ENCODE data around the gene SLC25A44. TPM values are rescaled to one million over a fixed set of nuclear protein-coding genes. Genes with fewer than 3 reads are reported as not detected.

The SLC25A44 gene
- total RNA-seq, 1 experiment from 2014 or later: 25.8 TPM

Other genes starting within 250 kb of the SLC25A44 start
- 47.3 and 51.6 TPM in 2 replicates for gene ARHGEF2, start 215.6 kb upstream of the SLC25A44 start, total RNA-seq (2014; rRNA removed; shearing (Covaris generic))
- 1,065 and 1,666 TPM in 2 replicates for gene SSR2, start 173.2 kb upstream of the SLC25A44 start, total RNA-seq (2014; rRNA removed; shearing (Covaris generic))
- 18.8 and 26.5 TPM in 2 replicates for gene UBQLN4, start 140.3 kb upstream of the SLC25A44 start, total RNA-seq (2014; rRNA removed; shearing (Covaris generic))
- gene LAMTOR2, start 139.3 kb upstream of the SLC25A44 start, total RNA-seq (2014; rRNA removed; shearing (Covaris generic)): 41.7 and 60.2 TPM in 2 replicates
- gene RAB25, start 132.9 kb upstream of the SLC25A44 start, total RNA-seq (2014; rRNA removed; shearing (Covaris generic)): not detected in 2 replicates
- 2.5 and 3.2 TPM in 2 replicates for gene MEX3A, start 111.6 kb upstream of the SLC25A44 start, total RNA-seq (2014; rRNA removed; shearing (Covaris generic))
- gene LMNA, start 79.4 kb upstream of the SLC25A44 start, total RNA-seq (2014; rRNA removed; shearing (Covaris generic)): 396 and 698 TPM in 2 replicates
- 0.37 and 1.3 TPM in 2 replicates for gene SEMA4A, start 40.5 kb upstream of the SLC25A44 start, total RNA-seq (2014; rRNA removed; shearing (Covaris generic))
- gene PMF1, start 18.9 kb downstream of the SLC25A44 start, total RNA-seq (2014; rRNA removed; shearing (Covaris generic)): 96.1 and 109 TPM in 2 replicates
- not detected in 2 replicates for gene BGLAP, start 48.1 kb downstream of the SLC25A44 start, total RNA-seq (2014; rRNA removed; shearing (Covaris generic))
- 0.37 and 1.0 TPM in 2 replicates for gene PAQR6, start 54.0 kb downstream of the SLC25A44 start, total RNA-seq (2014; rRNA removed; shearing (Covaris generic))
- 66.7 and 97.0 TPM in 2 replicates for gene SMG5, start 88.7 kb downstream of the SLC25A44 start, total RNA-seq (2014; rRNA removed; shearing (Covaris generic))
- gene TMEM79, start 90.2 kb downstream of the SLC25A44 start, total RNA-seq (2014; rRNA removed; shearing (Covaris generic)): 2.1 and 2.2 TPM in 2 replicates
- 95.1 and 99.0 TPM in 2 replicates for gene GLMP, start 101.6 kb downstream of the SLC25A44 start, total RNA-seq (2014; rRNA removed; shearing (Covaris generic))
- gene VHLL, start 105.2 kb downstream of the SLC25A44 start, total RNA-seq (2014; rRNA removed; shearing (Covaris generic)): not detected in 2 replicates
- gene CCT3, start 144.2 kb downstream of the SLC25A44 start, total RNA-seq (2014; rRNA removed; shearing (Covaris generic)): 406 and 432 TPM in 2 replicates
- not detected in 2 replicates for gene TSACC, start 144.4 kb downstream of the SLC25A44 start, total RNA-seq (2014; rRNA removed; shearing (Covaris generic))
- not detected in 2 replicates for gene RHBG, start 175.1 kb downstream of the SLC25A44 start, total RNA-seq (2014; rRNA removed; shearing (Covaris generic))

All from M059J (cell line).